Calu3 (cell line): ENCODE data around the gene CAMKMT. TPM values are rescaled to one million over a fixed set of nuclear protein-coding genes. Genes with fewer than 3 reads are reported as not detected.

Experiments used
- BruUV-seq: library from RNA; stranded (reverse); fragments of 400-500 nt; replicated peaks from 2 replicates; lab custom pipeline; 2021; lab: Mats Ljungman, UMichigan
- CTCF ChIA-PET: fragments of 300-600 bp; sonication (Branson Sonifier 250); formaldehyde crosslinking; loops from one replicate; lab custom pipeline; 2022; ENCODE audit warnings: antibody characterized with exemption; lab: Charles Lee
- DNase-seq: peaks from one replicate; pipeline ENCODE4 v3.0.0; 2022
- H3K27ac Mint-ChIP-seq: one replicate; pipeline ENCODE4 v1.8.0; 2022; ENCODE audit warnings: mixed read lengths; ENCODE audit not compliant: unreplicated experiment
- H3K27me3 Mint-ChIP-seq: one replicate; pipeline ENCODE4 v1.8.0; 2022; ENCODE audit warnings: mixed read lengths; ENCODE audit not compliant: unreplicated experiment
- H3K36me3 Mint-ChIP-seq: one replicate; pipeline ENCODE4 v1.8.0; 2022; ENCODE audit warnings: mild to moderate bottlenecking, moderate library complexity, mixed read lengths; ENCODE audit not compliant: insufficient read depth, unreplicated experiment
- H3K4me1 Mint-ChIP-seq: one replicate; pipeline ENCODE4 v1.8.0; 2022; ENCODE audit warnings: mild to moderate bottlenecking, low read depth, mixed read lengths; ENCODE audit not compliant: unreplicated experiment
- H3K4me3 Mint-ChIP-seq: one replicate; pipeline ENCODE4 v1.8.0; 2022; ENCODE audit warnings: mild to moderate bottlenecking, low read depth, moderate library complexity, mixed read lengths; ENCODE audit not compliant: unreplicated experiment
- H3K9me3 Mint-ChIP-seq: one replicate; pipeline ENCODE4 v1.8.0; 2022; ENCODE audit warnings: low read depth, mixed read lengths; ENCODE audit not compliant: unreplicated experiment
- CTCF ChIP-seq: fragments of 200-600 bp; IDR thresholded peaks from one replicate; pipeline ENCODE4 v1.8.0; 2022; ENCODE audit warnings: antibody characterized with exemption; ENCODE audit not compliant: unreplicated experiment
- intact Hi-C: fragments of 100-400 bp; cut with micrococcal nuclease; formaldehyde crosslinking; loops from one replicate; pipeline ENCODE4 v1.10.0; 2022; ENCODE audit not compliant: unreplicated experiment
- total RNA-seq: library from RNA; stranded (reverse); gene quantifications from 2 replicates; pipeline ENCODE4 v1.2.3, GENCODE V29; 2022

Gene CAMKMT
- total RNA-seq, 1 experiment from 2014 or later = 20.6 TPM

- CTCF ChIA-PET = no interaction called here
- no peaks in the 10 kb centered on the region for H3K36me3 Mint-ChIP-seq
- no TSS peak for BruUV-seq
- no peaks in the 10 kb centered on the region for H3K4me1 Mint-ChIP-seq
- H3K9me3 Mint-ChIP-seq = no peaks in the 10 kb centered on the region
- no peak overlapping the region for H3K4me3 Mint-ChIP-seq
- TF ChIP-seq CTCF = no peak
- H3K27me3 Mint-ChIP-seq = no peaks in the 10 kb centered on the region
- no peak overlapping the region for H3K27ac Mint-ChIP-seq
- intact Hi-C loops = no loop called here
- DNase-seq = no peak
Observed at GRCh38 chr2:44649381-44649780, 287.6 kb downstream of the CAMKMT start.

GRCh38 chr2:44650796-44651195 lies 289.0 kb downstream of the CAMKMT start:
- BruUV-seq = no TSS peak

GRCh38 chr2:44651974-44652373 lies 290.2 kb downstream of the CAMKMT start:
- Mint-ChIP-seq H3K27me3 (no peaks in the 10 kb centered on the region), H3K4me3 (no peak overlapping the region), H3K9me3 (no peaks in the 10 kb centered on the region), H3K27ac (no peak overlapping the region), H3K36me3 (no peaks in the 10 kb centered on the region), H3K4me1 (no peaks in the 10 kb centered on the region)
- BruUV-seq = no TSS peak
- intact Hi-C loops = no loop called here
- DNase-seq = no peak
- TF ChIP-seq CTCF = no peak
- CTCF ChIA-PET = no interaction called here

More at GRCh38 chr2:44650796-44651195, 289.0 kb downstream of the CAMKMT start:
- no peaks in the 10 kb centered on the region for H3K27me3 Mint-ChIP-seq
- no peaks in the 10 kb centered on the region for H3K36me3 Mint-ChIP-seq
- no peaks in the 10 kb centered on the region for H3K4me1 Mint-ChIP-seq
- CTCF ChIA-PET = no interaction called here
- intact Hi-C loops = no loop called here
- no peak overlapping the region for H3K27ac Mint-ChIP-seq
- no peak for TF ChIP-seq CTCF
- H3K9me3 Mint-ChIP-seq = no peaks in the 10 kb centered on the region
- no peak for DNase-seq
- no peak overlapping the region for H3K4me3 Mint-ChIP-seq

- Mint-ChIP-seq H3K27ac (no peak overlapping the region), H3K4me1 (no peaks in the 10 kb centered on the region), H3K36me3 (no peaks in the 10 kb centered on the region)
Observed at GRCh38 chr2:44652701-44653100, 291.0 kb downstream of the CAMKMT start.

More at GRCh38 chr2:44652701-44653100, 291.0 kb downstream of the CAMKMT start:
- intact Hi-C loops = no loop called here
- no peak for DNase-seq
- no peaks in the 10 kb centered on the region for H3K27me3 Mint-ChIP-seq
- no peaks in the 10 kb centered on the region for H3K9me3 Mint-ChIP-seq
- CTCF ChIA-PET = no interaction called here
- no TSS peak for BruUV-seq
- no peak for TF ChIP-seq CTCF
- no peak overlapping the region for H3K4me3 Mint-ChIP-seq
